IMR-90 (cell line): ENCODE results near the gene RAVER2.

Experiments
- BHLHE40 ChIP-seq: fragments of 150-350 bp; IDR thresholded peaks from 2 replicates; pipeline ENCODE4 v1.6.1; 2016; ENCODE audit warnings: mild to moderate bottlenecking, low read depth, low read length
- CEBPB ChIP-seq: IDR thresholded peaks from 2 replicates; pipeline ENCODE4 v1.6.1; 2012; ENCODE audit warnings: low read depth, low read length, improper control_type of control experiment
- CHD1 ChIP-seq: IDR thresholded peaks from 2 replicates; pipeline ENCODE4 v1.6.1; 2012; ENCODE audit warnings: low read depth, low read length, improper control_type of control experiment
- ELK1 ChIP-seq: fragments of 150-350 bp; IDR thresholded peaks from 2 replicates; pipeline ENCODE4 v1.6.1; 2016; ENCODE audit warnings: low read depth, mild to moderate bottlenecking, low read length, moderate library complexity, borderline replicate concordance
- FOS ChIP-seq: fragments of 150-350 bp; IDR thresholded peaks from 2 replicates; pipeline ENCODE4 v1.6.1; 2016; ENCODE audit warnings: low read depth, low read length
- MAFK ChIP-seq: IDR thresholded peaks from 2 replicates; pipeline ENCODE4 v1.6.1; 2012; ENCODE audit warnings: low read depth, low read length, improper control_type of control experiment
- MAZ ChIP-seq: IDR thresholded peaks from 2 replicates; pipeline ENCODE4 v1.6.1; 2012; ENCODE audit warnings: low read depth, mild to moderate bottlenecking, low read length, improper control_type of control experiment, moderate library complexity, borderline replicate concordance
- NFE2L2 ChIP-seq: fragments of 150-350 bp; IDR thresholded peaks from 2 replicates; pipeline ENCODE4 v1.6.1; 2016; ENCODE audit warnings: low read depth, mild to moderate bottlenecking, low read length
- POLR2A ChIP-seq: IDR thresholded peaks from 2 replicates; pipeline ENCODE4 v1.6.1; 2012; ENCODE audit warnings: mild to moderate bottlenecking, low read depth, low read length
- RAD21 ChIP-seq: IDR thresholded peaks from 2 replicates; pipeline ENCODE4 v1.6.1; 2012; ENCODE audit warnings: low read length, improper control_type of control experiment
- RFX5 ChIP-seq: IDR thresholded peaks from 2 replicates; pipeline ENCODE4 v1.8.0; 2012; ENCODE audit warnings: low read depth, mild to moderate bottlenecking, low read length, moderate library complexity
- USF2 ChIP-seq: fragments of 150-350 bp; IDR thresholded peaks from 2 replicates; pipeline ENCODE4 v1.6.1; 2017; ENCODE audit warnings: mild to moderate bottlenecking, antibody characterized with exemption, low read length, low read depth
- TF ChIP-seq, protein P1 (sequence below): conservative IDR thresholded peaks from 2 replicates; pipeline ENCODE4 v1.5.1; 2012; ENCODE audit warnings: mild to moderate bottlenecking, low read depth, low read length, improper control_type of control experiment

- TF ChIP-seq, protein P1, sequence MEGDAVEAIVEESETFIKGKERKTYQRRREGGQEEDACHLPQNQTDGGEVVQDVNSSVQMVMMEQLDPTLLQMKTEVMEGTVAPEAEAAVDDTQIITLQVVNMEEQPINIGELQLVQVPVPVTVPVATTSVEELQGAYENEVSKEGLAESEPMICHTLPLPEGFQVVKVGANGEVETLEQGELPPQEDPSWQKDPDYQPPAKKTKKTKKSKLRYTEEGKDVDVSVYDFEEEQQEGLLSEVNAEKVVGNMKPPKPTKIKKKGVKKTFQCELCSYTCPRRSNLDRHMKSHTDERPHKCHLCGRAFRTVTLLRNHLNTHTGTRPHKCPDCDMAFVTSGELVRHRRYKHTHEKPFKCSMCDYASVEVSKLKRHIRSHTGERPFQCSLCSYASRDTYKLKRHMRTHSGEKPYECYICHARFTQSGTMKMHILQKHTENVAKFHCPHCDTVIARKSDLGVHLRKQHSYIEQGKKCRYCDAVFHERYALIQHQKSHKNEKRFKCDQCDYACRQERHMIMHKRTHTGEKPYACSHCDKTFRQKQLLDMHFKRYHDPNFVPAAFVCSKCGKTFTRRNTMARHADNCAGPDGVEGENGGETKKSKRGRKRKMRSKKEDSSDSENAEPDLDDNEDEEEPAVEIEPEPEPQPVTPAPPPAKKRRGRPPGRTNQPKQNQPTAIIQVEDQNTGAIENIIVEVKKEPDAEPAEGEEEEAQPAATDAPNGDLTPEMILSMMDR: no peak
- TF ChIP-seq FOS (no peak), POLR2A (no peak), BHLHE40 (no peak), CEBPB (no peak), CHD1 (no peak), RAD21 (no peak), ELK1 (no peak), MAZ (no peak), RFX5 (no peak), MAFK (no peak), NFE2L2 (no peak), USF2 (no peak)
Observed at GRCh38 chr1:64828829-64829228, 84.0 kb downstream of the RAVER2 start.
